Activated B cell treated with CpG ODN at 0.5 μM for 24 hours (primary cell): ENCODE data around the gene LRRC63. TPM values are rescaled to one million over a fixed set of nuclear protein-coding genes. Genes with fewer than 3 reads are reported as not detected.

Experiments used
- ATAC-seq: fragments of 200-7000 bp; cut with Tn5 transposase; one replicate; pipeline ENCODE4 v1.10.0; 2021; ENCODE audit warnings: low read depth, mild to moderate bottlenecking, moderate library complexity
- CTCF ChIA-PET: fragments of 350-600 bp; sonication (Branson Sonifier 250); formaldehyde crosslinking; loops from one replicate; lab custom pipeline; 2021; ENCODE audit warnings: antibody characterized with exemption; lab: Charles Lee
- POLR2A ChIA-PET: fragments of 350-600 bp; sonication (Branson Sonifier 250); formaldehyde crosslinking; loops from one replicate; lab custom pipeline; 2021; ENCODE audit warnings: antibody characterized with exemption; lab: Charles Lee
- DNase-seq: peaks from one replicate; pipeline ENCODE4 v3.0.0; 2022
- H3K27ac Mint-ChIP-seq: one replicate; pipeline ENCODE4 v1.8.0; 2020; ENCODE audit warnings: mixed read lengths
- H3K27me3 Mint-ChIP-seq: one replicate; pipeline ENCODE4 v1.8.0; 2021; ENCODE audit warnings: mixed read lengths
- H3K36me3 Mint-ChIP-seq: one replicate; pipeline ENCODE4 v1.8.0; 2021; ENCODE audit warnings: low read depth, mixed read lengths
- H3K4me1 Mint-ChIP-seq: one replicate; pipeline ENCODE4 v1.8.0; 2021; ENCODE audit warnings: mixed read lengths
- H3K4me3 Mint-ChIP-seq: one replicate; pipeline ENCODE4 v1.8.0; 2020; ENCODE audit warnings: mild to moderate bottlenecking, mixed read lengths
- H3K9me3 Mint-ChIP-seq: one replicate; pipeline ENCODE4 v1.8.0; 2020; ENCODE audit warnings: mixed read lengths
- CTCF ChIP-seq: fragments of 200-600 bp; IDR thresholded peaks from one replicate; pipeline ENCODE4 v1.8.0; 2022; ENCODE audit warnings: antibody characterized with exemption, mild to moderate bottlenecking
- intact Hi-C: fragments of 100-400 bp; cut with micrococcal nuclease; formaldehyde crosslinking; loops from one replicate; pipeline ENCODE4 v1.15.1; 2024
- total RNA-seq: library from RNA; stranded (reverse); gene quantifications from 2 replicates; pipeline ENCODE4 v1.2.3, GENCODE V29; 2022

LRRC63 gene
- total RNA-seq, 1 donor from 2014 or later: not detected

- intact Hi-C loops: no loop called here
- no peak overlapping the region for H3K27ac Mint-ChIP-seq
- POLR2A ChIA-PET: no interaction called here
- DNase-seq: no peak
- no peak for TF ChIP-seq CTCF
- H3K36me3 Mint-ChIP-seq: no peaks in the 10 kb centered on the region
- H3K27me3 Mint-ChIP-seq: no peaks in the 10 kb centered on the region
- no peaks in the 10 kb centered on the region for H3K4me1 Mint-ChIP-seq
- H3K9me3 Mint-ChIP-seq: no peaks in the 10 kb centered on the region
- H3K4me3 Mint-ChIP-seq: no peak overlapping the region
- no peak for ATAC-seq
- CTCF ChIA-PET: interaction anchor here (0.8 to 4.1 kb wide), 4 partner anchors 9 to 479 kb away, joined by 3 to 23 read pairs (median 5); no protein-coding TSS in a partner anchor
Measured at GRCh38 chr13:46286972-46287371, 75.2 kb downstream of the LRRC63 start.

DNA sequence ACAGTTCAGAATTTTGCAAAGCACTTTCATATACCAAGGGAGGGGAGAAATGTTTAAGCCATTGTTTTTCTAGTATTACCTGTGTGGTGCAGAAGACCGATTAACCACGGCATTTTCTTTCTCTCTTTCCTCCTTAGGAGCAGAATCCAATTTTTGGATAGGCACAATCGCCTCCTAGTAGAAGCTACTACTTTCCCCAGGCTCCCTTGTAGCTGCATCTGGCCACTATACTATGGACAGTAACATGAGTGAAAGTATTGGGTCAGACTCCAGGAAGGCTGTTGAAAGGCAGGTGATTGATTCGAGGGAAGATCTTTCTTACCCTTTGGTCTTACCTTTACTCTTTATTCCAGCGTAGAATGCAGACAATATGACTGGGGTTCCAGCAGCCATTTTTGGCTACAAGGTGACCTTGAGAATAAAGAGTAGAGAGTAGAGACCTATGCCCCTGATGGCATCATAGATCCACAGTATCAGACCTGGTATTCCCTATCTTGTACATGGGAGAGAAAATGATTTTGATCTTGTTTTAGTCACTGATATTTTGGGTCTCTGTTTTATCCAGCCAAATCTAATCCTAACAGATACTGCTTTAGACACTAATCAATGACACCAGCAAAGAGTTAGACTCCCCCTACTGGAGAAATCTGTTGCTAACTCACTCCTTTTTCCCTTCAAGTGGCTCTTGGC lies 77.0 kb downstream of the LRRC63 start:
- peaks cover 3% of the 10 kb centered on the region for H3K27me3 Mint-ChIP-seq
- intact Hi-C loops: loop anchor here (1.0 to 2.0 kb wide), 7 partner anchors 128 to 777 kb away; partner anchors contain the start of gene ZC3H13
- TF ChIP-seq CTCF: no peak
- ChIA-PET CTCF (interaction anchor here (1.3 to 4.1 kb wide), 6 partner anchors 9 to 779 kb away, joined by 3 to 23 read pairs (median 6); no protein-coding TSS in a partner anchor), POLR2A (no interaction called here)
- DNase-seq (no peak), ATAC-seq (peak; percentile 40)
- H3K36me3 Mint-ChIP-seq: no peaks in the 10 kb centered on the region
- H3K4me1 Mint-ChIP-seq: no peaks in the 10 kb centered on the region
- no peak overlapping the region for H3K27ac Mint-ChIP-seq
- H3K9me3 Mint-ChIP-seq: no peaks in the 10 kb centered on the region
- no peak overlapping the region for H3K4me3 Mint-ChIP-seq

GRCh38 chr13:46289260-46289955 lies 77.7 kb downstream of the LRRC63 start:
- CTCF ChIA-PET: interaction anchor here (0.6 to 4.1 kb wide), 8 partner anchors 10 to 780 kb away, joined by 3 to 23 read pairs (median 4); no protein-coding TSS in a partner anchor
- Mint-ChIP-seq H3K36me3 (no peaks in the 10 kb centered on the region), H3K27ac (no peak overlapping the region), H3K4me1 (no peaks in the 10 kb centered on the region), H3K9me3 (no peaks in the 10 kb centered on the region), H3K27me3 (peaks cover 3% of the 10 kb centered on the region), H3K4me3 (no peak overlapping the region)
- DNase-seq (no peak), ATAC-seq (no peak)
- TF ChIP-seq CTCF: no peak
- POLR2A ChIA-PET: no interaction called here
- intact Hi-C loops: loop anchor here (1.0 to 2.0 kb wide), 7 partner anchors 129 to 778 kb away; partner anchors contain the start of gene ZC3H13

- Mint-ChIP-seq H3K36me3 (no peaks in the 10 kb centered on the region), H3K9me3 (no peaks in the 10 kb centered on the region), H3K27ac (no peak overlapping the region), H3K4me1 (peaks cover 4% of the 10 kb centered on the region), H3K4me3 (no peak overlapping the region), H3K27me3 (peaks cover 3% of the 10 kb centered on the region)
- no peak for ATAC-seq
- DNase-seq: no peak
- no peak for TF ChIP-seq CTCF
- intact Hi-C loops: no loop called here
- POLR2A ChIA-PET: no interaction called here
- CTCF ChIA-PET: interaction anchor here (1.3 to 4.1 kb wide), 5 partner anchors 10 to 153 kb away, joined by 3 to 23 read pairs (median 4); no protein-coding TSS in a partner anchor
Measured at GRCh38 chr13:46290434-46290833, 78.7 kb downstream of the LRRC63 start.

DNA sequence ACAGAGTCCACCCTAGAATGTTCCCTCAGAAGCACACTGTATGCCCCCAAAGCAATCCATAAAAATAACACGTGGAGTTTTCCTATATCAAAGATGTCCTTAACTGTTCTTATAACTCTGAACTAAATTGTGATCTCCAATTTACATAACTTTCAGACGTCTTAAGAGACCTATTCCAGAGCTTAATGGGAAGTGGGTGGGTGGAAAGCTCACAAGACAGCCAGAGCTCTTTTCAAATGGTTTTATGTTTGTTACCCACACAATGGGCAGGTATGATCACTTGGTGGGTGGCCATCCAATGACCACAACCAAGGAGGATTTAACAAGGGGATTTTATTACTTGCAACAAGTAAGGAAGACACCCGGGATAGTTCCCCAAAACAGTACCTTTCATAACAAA lies 81.7 kb downstream of the LRRC63 start:
- H3K27ac Mint-ChIP-seq: no peak overlapping the region
- TF ChIP-seq CTCF: no peak
- intact Hi-C loops: no loop called here
- peaks cover 16% of the 10 kb centered on the region for H3K4me1 Mint-ChIP-seq
- H3K27me3 Mint-ChIP-seq: peaks cover 3% of the 10 kb centered on the region
- ChIA-PET CTCF (no interaction called here), POLR2A (no interaction called here)
- H3K9me3 Mint-ChIP-seq: no peaks in the 10 kb centered on the region
- ATAC-seq (no peak), DNase-seq (no peak)
- H3K4me3 Mint-ChIP-seq: no peak overlapping the region
- no peaks in the 10 kb centered on the region for H3K36me3 Mint-ChIP-seq
